GM19372 (cell line): Measurements from ENCODE around the gene EPC1.
"Not testable (repeated sequence)": the region's sequence is repeated elsewhere in the genome, so short reads cannot be mapped to it uniquely, and the experiment has no call there.

Source experiments
- ATAC-seq: cut with Tn5 transposase; IDR thresholded peaks from one replicate; pipeline ENCODE4 v1.9.1; 2021; ENCODE audit warnings: mild to moderate bottlenecking, low read depth, moderate library complexity; ENCODE audit not compliant: unreplicated experiment

EPC1 gene

GRCh38 chr10:32244011-32244410 is 102.9 kb downstream of the EPC1 start:
- ATAC-seq, result no peak

- ATAC-seq, result no peak
Measured at GRCh38 chr10:32241946-32242345, 105.0 kb downstream of the EPC1 start.

GRCh38 chr10:32240471-32240870 is 106.5 kb downstream of the EPC1 start:
- no peak for ATAC-seq

GRCh38 chr10:32239769-32240168 is 107.2 kb downstream of the EPC1 start:
- ATAC-seq, result no peak

DNA sequence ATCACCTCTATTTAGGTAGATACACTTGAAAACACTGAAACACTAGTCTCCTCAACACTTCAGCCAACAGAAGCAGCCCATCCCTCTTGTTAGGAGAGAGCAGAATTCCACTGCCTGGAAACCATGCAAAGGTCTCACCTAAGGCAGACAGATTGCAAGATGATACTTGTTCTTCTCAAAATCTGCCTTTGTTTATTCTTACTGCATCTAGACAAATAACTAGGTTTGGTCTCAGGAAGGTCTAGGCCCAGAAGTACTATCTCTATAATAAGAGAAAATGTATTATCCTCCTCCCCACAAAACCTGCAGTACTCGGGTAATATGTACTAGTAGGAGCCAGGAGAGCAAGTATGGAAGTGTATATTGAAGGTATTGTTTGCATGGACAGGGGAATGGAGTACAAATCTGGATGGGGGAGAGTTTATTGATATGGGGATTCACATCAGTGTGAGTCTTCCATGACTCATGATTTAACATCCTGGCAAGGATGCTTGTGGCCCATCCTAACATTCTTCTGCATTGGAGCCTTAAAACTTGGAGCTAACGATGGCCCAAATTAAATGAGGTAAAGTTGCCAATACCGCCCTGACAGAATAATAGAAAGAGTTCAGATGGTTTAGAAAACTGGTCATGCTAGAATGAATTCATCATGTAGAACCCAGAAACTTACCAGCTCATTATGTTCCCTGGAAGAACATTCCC is 109.2 kb downstream of the EPC1 start:
- ATAC-seq, result no peak

- ATAC-seq, result no peak
Measured at GRCh38 chr10:32234471-32234870, 112.5 kb downstream of the EPC1 start.

DNA sequence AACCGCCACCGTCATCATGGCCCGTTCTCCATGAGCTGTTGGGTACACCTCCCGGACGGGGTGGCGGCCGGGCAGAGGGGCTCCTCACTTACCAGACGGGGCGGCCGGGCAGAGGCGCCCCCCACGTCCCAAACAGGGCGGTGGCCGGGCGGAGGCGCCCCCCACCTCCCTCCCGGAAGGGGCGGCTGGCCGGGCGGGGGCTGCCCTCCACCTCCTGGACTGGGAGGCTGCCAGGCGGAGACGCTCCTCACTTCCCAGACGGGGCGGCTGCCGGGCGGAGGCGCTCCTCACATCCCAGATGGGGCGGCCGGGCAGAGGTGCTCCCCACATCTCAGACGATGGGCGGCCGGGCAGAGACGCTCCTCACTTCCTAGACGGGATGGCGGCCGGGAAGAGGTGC is 113.6 kb downstream of the EPC1 start:
- not testable (repeated sequence) for ATAC-seq

DNA sequence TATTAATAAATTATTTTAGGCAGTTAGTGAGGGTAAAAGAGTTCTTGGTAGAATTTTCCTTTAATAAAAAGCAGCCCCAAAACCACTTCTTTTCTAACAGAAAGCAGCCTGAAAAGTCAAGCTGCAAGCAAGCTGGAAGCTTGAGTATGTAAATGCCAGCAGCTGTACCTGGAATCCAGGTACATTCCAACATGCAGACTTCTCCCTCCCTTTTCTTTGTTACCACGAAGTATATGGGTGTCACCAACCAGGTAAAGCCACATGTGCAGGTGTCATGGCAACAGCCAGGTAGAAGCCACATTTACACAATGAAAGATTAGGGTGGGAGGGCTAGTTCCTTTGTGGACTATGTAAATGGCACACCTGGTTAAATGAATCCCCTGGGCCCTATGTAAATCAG is 114.6 kb downstream of the EPC1 start:
- no peak for ATAC-seq

GRCh38 chr10:32229788-32230187 is 117.2 kb downstream of the EPC1 start:
- not testable (repeated sequence) for ATAC-seq

GRCh38 chr10:32229170-32229569 is 117.8 kb downstream of the EPC1 start:
- no peak for ATAC-seq

DNA sequence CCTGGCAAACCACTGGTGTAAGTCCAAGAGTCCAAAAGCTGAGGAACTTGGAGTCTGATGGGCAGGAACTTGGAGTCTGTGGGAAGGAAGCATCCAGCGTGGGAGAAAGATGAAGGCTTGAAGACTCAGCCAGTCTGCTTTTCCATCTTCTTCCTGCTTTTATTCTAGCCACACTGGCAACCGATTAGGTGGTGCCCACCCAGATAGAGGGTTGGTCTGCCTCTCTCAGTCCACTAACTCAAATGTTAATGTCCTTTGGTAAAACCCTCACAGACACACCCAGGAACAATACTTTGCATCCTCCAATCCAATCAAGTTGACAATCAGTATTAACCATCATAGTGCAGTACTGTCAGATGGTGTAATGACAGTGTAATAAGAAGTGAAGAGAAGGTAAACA is 119.2 kb downstream of the EPC1 start:
- no peak for ATAC-seq

DNA sequence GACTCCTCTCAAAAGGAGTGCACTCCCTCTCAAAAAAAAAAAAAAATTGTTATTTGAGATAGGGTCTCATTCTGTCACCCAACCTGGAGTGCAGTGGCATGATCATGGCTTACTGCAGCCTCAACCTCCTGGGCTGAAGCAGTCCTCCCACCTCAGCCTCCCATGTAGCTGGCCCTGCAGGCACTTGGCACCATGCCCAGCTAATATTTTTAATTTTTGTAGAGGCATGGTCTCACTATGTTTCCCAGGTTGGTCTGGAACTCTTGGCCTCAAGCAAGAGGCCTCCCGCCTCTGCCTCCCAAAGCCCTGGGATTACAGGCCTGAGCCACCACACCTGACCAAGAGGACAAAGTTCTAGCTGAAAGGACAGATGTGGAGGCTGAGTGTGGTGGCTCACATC is 120.3 kb downstream of the EPC1 start:
- ATAC-seq, result no peak

GRCh38 chr10:32225976-32226375 is 121.0 kb downstream of the EPC1 start:
- no peak for ATAC-seq

- not testable (repeated sequence) for ATAC-seq
Measured at GRCh38 chr10:32222376-32222775, 124.6 kb downstream of the EPC1 start.

DNA sequence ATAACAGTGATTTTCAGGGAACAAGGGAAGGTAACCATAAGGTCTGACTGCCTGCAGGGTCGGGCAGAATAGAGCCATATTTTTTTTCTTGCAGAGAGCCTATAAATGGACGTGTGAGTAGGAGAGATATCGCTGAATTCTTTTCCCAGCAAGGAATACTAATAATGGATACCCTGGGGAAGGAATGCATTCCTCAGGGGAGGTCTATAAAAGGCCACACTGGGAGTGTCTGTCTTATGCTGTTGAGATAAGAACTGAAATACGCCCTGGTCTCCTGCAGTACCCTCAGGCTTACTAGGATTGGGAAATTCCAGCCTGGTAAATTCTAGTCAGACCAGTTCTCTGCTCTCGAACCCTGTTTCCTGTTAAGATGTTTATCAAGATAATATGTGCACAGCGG is 127.8 kb downstream of the EPC1 start:
- ATAC-seq, result not testable (repeated sequence)

DNA sequence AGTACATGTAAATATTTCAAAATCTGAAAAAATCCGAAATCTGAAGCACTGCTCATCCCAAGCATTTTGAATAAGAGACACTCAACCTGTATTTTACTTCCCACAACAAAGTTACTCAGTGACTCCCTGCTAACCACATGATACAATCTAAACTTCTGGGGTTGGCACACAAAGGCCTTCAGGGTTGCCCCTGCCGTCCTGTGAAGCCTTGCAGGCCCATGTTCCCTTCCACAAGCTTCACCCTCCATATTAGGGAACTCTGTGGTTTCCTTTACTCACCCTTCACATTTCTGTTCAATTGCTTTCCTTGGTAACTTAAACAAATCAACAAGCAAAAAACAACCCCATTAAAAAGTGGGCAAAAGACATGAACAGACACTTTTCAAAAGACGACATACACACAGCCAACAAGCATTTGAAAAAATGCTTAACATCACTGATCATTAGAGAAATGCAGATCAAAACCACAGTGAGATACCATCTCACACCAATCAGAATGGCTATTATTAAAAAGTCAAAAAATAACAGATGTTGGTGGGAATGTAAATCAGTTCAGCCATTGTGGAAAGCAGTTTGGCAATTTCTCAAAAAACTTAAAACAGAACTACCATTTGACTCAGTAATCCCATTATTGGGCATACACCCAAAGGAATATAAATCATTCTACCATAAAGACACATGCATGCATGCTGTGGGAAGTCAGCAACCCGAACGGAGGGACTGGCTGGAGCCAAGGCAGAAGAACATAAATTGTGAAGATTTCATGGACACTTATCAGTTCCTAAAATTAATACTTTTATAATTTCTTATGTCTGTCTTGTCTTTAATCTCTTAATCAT is 128.5 kb downstream of the EPC1 start:
- not testable (repeated sequence) for ATAC-seq
